Endothelial cell of umbilical vein (primary cell): ENCODE results near the gene PIBF1.

Experiments
- FOS ChIP-seq: IDR thresholded peaks from 2 replicates; pipeline ENCODE4 v1.6.1; 2011; ENCODE audit warnings: mild to moderate bottlenecking, low read length, moderate library complexity, borderline replicate concordance; ENCODE audit not compliant: insufficient read depth
- MYC ChIP-seq: IDR thresholded peaks from one replicate; pipeline ENCODE4 v1.6.1; 2011; ENCODE audit warnings: mild to moderate bottlenecking, low read depth, low read length
- POLR2A ChIP-seq: IDR thresholded peaks from 2 replicates; pipeline ENCODE4 v1.6.1; 2012; ENCODE audit warnings: low read depth, mild to moderate bottlenecking, control low read depth, low read length
- POLR2AphosphoS5 ChIP-seq: IDR thresholded peaks from 2 replicates; pipeline ENCODE4 v1.6.1; 2012; ENCODE audit warnings: low read depth, mild to moderate bottlenecking, control low read depth, low read length, moderate library complexity; ENCODE audit not compliant: insufficient read depth
- TF ChIP-seq, protein P1 (sequence below), 2 donors: IDR thresholded peaks; 1 replicate in 1 of 2; 2 replicates in 1 of 2; pipeline ENCODE4 v1.5.1; 2011; ENCODE audit warnings: low read length in 2 of 2, mild to moderate bottlenecking in 2 of 2, moderate library complexity in 2 of 2, control low read depth in 1 of 2, inconsistent platforms in 1 of 2, low read depth in 1 of 2; ENCODE audit not compliant: insufficient read depth in 1 of 2; ENCODE audit errors: extremely low read depth in 1 of 2
- TF ChIP-seq, protein P2 (sequence below): IDR thresholded peaks from 2 replicates; pipeline ENCODE4 v1.6.1; 2011; ENCODE audit not compliant: insufficient read depth, insufficient read length

DNA sequence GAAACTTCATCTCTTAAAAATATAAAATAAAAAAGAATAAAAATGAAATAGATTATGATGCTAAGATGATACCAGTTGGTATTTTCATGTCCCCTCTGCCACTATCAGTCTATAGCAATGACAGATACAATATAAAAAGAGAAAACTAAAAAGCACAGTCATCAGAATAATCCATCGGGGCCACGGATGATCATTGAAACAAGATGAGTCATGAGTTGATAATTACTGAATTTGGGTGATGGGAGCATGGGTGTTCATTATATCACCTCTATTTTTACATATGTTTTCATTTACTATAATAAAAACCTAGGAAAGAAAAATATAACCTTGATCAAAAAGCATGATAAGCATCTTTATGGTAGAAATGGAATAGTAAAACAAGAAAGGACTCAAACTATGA, 41.1 kb downstream of the PIBF1 start:
- TF ChIP-seq, protein P1, sequence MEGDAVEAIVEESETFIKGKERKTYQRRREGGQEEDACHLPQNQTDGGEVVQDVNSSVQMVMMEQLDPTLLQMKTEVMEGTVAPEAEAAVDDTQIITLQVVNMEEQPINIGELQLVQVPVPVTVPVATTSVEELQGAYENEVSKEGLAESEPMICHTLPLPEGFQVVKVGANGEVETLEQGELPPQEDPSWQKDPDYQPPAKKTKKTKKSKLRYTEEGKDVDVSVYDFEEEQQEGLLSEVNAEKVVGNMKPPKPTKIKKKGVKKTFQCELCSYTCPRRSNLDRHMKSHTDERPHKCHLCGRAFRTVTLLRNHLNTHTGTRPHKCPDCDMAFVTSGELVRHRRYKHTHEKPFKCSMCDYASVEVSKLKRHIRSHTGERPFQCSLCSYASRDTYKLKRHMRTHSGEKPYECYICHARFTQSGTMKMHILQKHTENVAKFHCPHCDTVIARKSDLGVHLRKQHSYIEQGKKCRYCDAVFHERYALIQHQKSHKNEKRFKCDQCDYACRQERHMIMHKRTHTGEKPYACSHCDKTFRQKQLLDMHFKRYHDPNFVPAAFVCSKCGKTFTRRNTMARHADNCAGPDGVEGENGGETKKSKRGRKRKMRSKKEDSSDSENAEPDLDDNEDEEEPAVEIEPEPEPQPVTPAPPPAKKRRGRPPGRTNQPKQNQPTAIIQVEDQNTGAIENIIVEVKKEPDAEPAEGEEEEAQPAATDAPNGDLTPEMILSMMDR (IDR thresholded peaks at IDR 0.05; ENCODE audit: extremely low read depth in 1 of 2, insufficient read depth in 1 of 2, low read depth in 1 of 2, low read length in 2 of 2): no peak
- no peak for TF ChIP-seq POLR2AphosphoS5
- no peak for TF ChIP-seq POLR2A
- TF ChIP-seq, protein P2, sequence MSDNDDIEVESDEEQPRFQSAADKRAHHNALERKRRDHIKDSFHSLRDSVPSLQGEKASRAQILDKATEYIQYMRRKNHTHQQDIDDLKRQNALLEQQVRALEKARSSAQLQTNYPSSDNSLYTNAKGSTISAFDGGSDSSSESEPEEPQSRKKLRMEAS: no peak
- TF ChIP-seq FOS: no peak
- TF ChIP-seq MYC: no peak
